HUES48 (cell line): Measurements from ENCODE around the gene SHC4.
"Not testable (repeated sequence)": the region's sequence is repeated elsewhere in the genome, so short reads cannot be mapped to it uniquely, and the experiment has no call there.

Experiments used
- H3K27ac ChIP-seq: one replicate; pipeline ENCODE4 v1.7.0; 2013; ENCODE audit warnings: low read depth, low read length, inconsistent platforms
- H3K27me3 ChIP-seq: 2 replicates; pipeline ENCODE4 v1.6.1; 2013; ENCODE audit warnings: mild to moderate bottlenecking, low read length; ENCODE audit not compliant: control insufficient read depth, insufficient read depth
- H3K36me3 ChIP-seq: 2 replicates; pipeline ENCODE4 v1.6.1; 2013; ENCODE audit warnings: low read length; ENCODE audit not compliant: control insufficient read depth, insufficient read depth
- H3K4me1 ChIP-seq: 2 replicates; pipeline ENCODE4 v1.6.1; 2013; ENCODE audit warnings: mild to moderate bottlenecking, low read length; ENCODE audit not compliant: control insufficient read depth, insufficient read depth
- H3K4me3 ChIP-seq: 2 replicates; pipeline ENCODE4 v1.5.1; 2013; ENCODE audit warnings: mild to moderate bottlenecking, low read depth, low read length
- H3K9ac ChIP-seq: 2 replicates; pipeline ENCODE4 v1.6.1; 2013; ENCODE audit warnings: mild to moderate bottlenecking, low read depth, low read length, moderate library complexity
- H3K9me3 ChIP-seq: 2 replicates; pipeline ENCODE4 v1.6.1; 2013; ENCODE audit warnings: low read length; ENCODE audit not compliant: control insufficient read depth, insufficient read depth

SHC4 gene

GRCh38 chr15:48924528-48925393 lies 39.0 kb downstream of the SHC4 start:
- H3K4me1 ChIP-seq: no peaks in the 10 kb centered on the region
- H3K9ac ChIP-seq: no peak overlapping the region
- H3K27me3 ChIP-seq: no peaks in the 10 kb centered on the region
- H3K27ac ChIP-seq: no peak overlapping the region
- no peak overlapping the region for H3K4me3 ChIP-seq
- H3K36me3 ChIP-seq: no peaks in the 10 kb centered on the region
- no peaks in the 10 kb centered on the region for H3K9me3 ChIP-seq

- no peaks in the 10 kb centered on the region for H3K27me3 ChIP-seq
- no peak overlapping the region for H3K4me3 ChIP-seq
- no peak overlapping the region for H3K9ac ChIP-seq
- H3K36me3 ChIP-seq: no peaks in the 10 kb centered on the region
- no peak overlapping the region for H3K27ac ChIP-seq
- H3K9me3 ChIP-seq: no peaks in the 10 kb centered on the region
- H3K4me1 ChIP-seq: no peaks in the 10 kb centered on the region
Measured at GRCh38 chr15:48922046-48922445, 41.7 kb downstream of the SHC4 start.

GRCh38 chr15:48916721-48917120 lies 47.0 kb downstream of the SHC4 start:
- H3K36me3 ChIP-seq: no peaks in the 10 kb centered on the region
- H3K4me3 ChIP-seq: no peak overlapping the region
- H3K9ac ChIP-seq: no peak overlapping the region
- no peaks in the 10 kb centered on the region for H3K27me3 ChIP-seq
- H3K27ac ChIP-seq: no peak overlapping the region
- no peaks in the 10 kb centered on the region for H3K9me3 ChIP-seq
- no peaks in the 10 kb centered on the region for H3K4me1 ChIP-seq

- Histone ChIP-seq H3K27me3 (no peaks in the 10 kb centered on the region), H3K4me1 (no peaks in the 10 kb centered on the region), H3K4me3 (no peak overlapping the region), H3K9ac (no peak overlapping the region), H3K36me3 (no peaks in the 10 kb centered on the region), H3K27ac (no peak overlapping the region), H3K9me3 (no peaks in the 10 kb centered on the region)
Measured at GRCh38 chr15:48915861-48916260, 47.9 kb downstream of the SHC4 start.

GRCh38 chr15:48914717-48915116 lies 49.0 kb downstream of the SHC4 start:
- Histone ChIP-seq H3K27ac (no peak overlapping the region), H3K9ac (no peak overlapping the region), H3K36me3 (no peaks in the 10 kb centered on the region), H3K9me3 (no peaks in the 10 kb centered on the region), H3K4me3 (no peak overlapping the region), H3K4me1 (no peaks in the 10 kb centered on the region), H3K27me3 (no peaks in the 10 kb centered on the region)

GRCh38 chr15:48913141-48913540 lies 50.6 kb downstream of the SHC4 start:
- Histone ChIP-seq H3K4me1 (no peaks in the 10 kb centered on the region), H3K36me3 (no peaks in the 10 kb centered on the region), H3K9ac (no peak overlapping the region), H3K27me3 (no peaks in the 10 kb centered on the region), H3K9me3 (no peaks in the 10 kb centered on the region), H3K4me3 (no peak overlapping the region), H3K27ac (no peak overlapping the region)

- H3K4me1 ChIP-seq, H3K9ac ChIP-seq, H3K9me3 ChIP-seq, H3K27ac ChIP-seq, H3K27me3 ChIP-seq, H3K4me3 ChIP-seq, H3K36me3 ChIP-seq: not testable (repeated sequence)
Measured at GRCh38 chr15:48910554-48910953, 53.2 kb downstream of the SHC4 start.

GRCh38 chr15:48909313-48909712 lies 54.4 kb downstream of the SHC4 start:
- not testable (repeated sequence) for H3K27ac ChIP-seq, H3K27me3 ChIP-seq, H3K36me3 ChIP-seq, H3K4me1 ChIP-seq, H3K9ac ChIP-seq, H3K4me3 ChIP-seq, H3K9me3 ChIP-seq

GRCh38 chr15:48905847-48906246 lies 57.9 kb downstream of the SHC4 start:
- Histone ChIP-seq H3K4me1 (no peaks in the 10 kb centered on the region), H3K27me3 (no peaks in the 10 kb centered on the region), H3K27ac (no peak overlapping the region), H3K9me3 (no peaks in the 10 kb centered on the region), H3K9ac (no peak overlapping the region), H3K4me3 (no peak overlapping the region), H3K36me3 (no peaks in the 10 kb centered on the region)

- Histone ChIP-seq H3K9me3 (no peaks in the 10 kb centered on the region), H3K36me3 (no peaks in the 10 kb centered on the region), H3K9ac (no peak overlapping the region), H3K27me3 (no peaks in the 10 kb centered on the region), H3K4me1 (no peaks in the 10 kb centered on the region), H3K4me3 (no peak overlapping the region), H3K27ac (no peak overlapping the region)
Measured at GRCh38 chr15:48905216-48905615, 58.5 kb downstream of the SHC4 start.

GRCh38 chr15:48904758-48905157 lies 59.0 kb downstream of the SHC4 start:
- no peaks in the 10 kb centered on the region for H3K27me3 ChIP-seq
- H3K9ac ChIP-seq: no peak overlapping the region
- no peak overlapping the region for H3K27ac ChIP-seq
- no peak overlapping the region for H3K4me3 ChIP-seq
- no peaks in the 10 kb centered on the region for H3K4me1 ChIP-seq
- no peaks in the 10 kb centered on the region for H3K9me3 ChIP-seq
- no peaks in the 10 kb centered on the region for H3K36me3 ChIP-seq
